ENCODE measurements around the gene PLCL2. TPM values are rescaled to one million over a fixed set of nuclear protein-coding genes. Genes with fewer than 3 reads are reported as not detected.
A peak's percentile ranks its signal among the peaks of the same experiment; 100 is the strongest.
"Not testable (repeated sequence)": the region's sequence is repeated elsewhere in the genome, so short reads cannot be mapped to it uniquely, and the experiment has no call there.

PLCL2 gene
- total RNA-seq, 1 donor from 2014 or later = 12.4 TPM

DNA sequence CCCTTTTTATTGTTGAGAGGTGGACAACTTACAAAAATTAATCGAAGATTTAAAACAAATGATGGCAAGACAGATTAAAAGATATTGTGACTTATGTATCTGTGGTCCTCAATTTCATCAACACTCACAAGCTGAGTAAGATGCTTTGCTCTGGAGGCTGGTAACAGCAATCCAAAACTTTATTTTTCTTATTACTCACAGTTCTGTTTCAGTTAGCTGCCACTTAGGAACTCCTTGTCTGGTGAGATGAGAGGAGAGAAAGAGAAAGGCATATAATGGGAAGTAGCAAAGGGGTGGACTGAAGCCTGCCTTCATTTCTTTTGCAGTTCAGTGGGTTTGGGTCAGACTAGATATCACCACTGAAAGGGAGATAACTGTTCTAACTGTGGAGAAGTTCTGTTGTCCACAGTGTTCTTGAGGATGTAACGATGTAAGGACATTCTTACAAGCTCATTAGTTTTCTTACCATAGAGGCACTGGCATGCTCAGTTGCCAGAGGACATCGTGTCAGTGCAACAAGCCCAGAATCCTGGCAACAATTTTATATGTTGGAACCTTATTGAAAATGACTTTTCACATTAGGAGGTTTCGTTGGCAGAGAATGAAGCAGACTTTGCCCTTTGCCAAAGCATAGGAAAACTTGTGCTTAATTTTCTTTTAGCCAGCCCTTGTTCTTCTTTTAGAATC is 93.6 kb downstream of the PLCL2 start:
- DNase-seq = no peak

GRCh38 chr3:16978921-16979271 is 94.1 kb downstream of the PLCL2 start:
- no peak for DNase-seq

DNA sequence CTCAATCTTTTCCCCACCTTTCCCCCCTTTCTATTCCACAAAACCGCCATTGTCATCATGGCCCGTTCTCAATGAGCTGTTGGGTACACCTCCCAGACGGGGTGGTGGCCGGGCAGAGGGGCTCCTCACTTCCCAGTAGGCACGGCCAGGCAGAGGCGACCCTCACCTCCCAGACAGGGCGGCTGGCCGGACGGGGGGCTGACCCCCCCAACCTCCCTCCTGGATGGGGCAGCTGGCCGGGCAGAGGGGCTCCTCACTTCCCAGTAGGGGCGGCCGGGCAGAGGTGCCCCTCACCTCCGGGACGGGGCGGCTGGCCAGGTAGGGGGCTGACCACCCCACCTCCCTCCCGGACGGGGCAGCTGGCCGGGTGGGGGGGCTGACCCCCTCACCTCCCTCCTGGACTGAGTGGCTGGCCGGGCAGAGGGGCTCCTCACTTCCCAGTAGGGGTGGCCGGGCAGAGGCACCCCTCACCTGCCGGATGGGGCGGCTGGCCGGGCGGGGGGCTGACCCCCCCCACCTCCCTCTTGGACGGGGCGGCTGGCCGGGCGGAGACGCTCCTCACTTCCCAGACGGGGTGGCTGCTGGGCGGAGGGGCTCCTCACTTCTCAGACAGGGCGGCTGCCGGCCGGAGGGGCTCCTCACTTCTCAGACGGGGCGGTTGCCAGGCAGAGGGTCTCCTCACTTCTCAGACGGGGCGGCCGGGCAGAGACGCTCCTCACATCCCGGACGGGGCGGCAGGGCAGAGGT is 95.2 kb downstream of the PLCL2 start:
- not testable (repeated sequence) for DNase-seq

DNA sequence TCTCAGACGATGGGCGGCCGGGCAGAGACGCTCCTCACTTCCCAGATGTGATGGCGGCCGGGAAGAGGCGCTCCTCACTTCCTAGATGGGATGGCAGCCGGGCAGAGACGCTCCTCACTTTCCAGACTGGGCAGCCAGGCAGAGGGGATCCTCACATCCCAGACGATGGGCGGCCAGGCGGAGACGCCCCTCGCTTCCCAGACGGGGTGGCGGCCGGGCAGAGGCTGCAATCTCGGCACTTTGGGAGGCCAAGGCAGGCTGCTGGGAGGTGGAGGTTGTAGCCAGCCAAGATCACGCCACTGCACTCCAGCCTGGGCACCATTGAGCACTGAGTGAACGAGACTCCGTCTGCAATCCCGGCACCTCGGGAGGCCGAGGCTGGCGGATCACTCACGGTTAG is 95.8 kb downstream of the PLCL2 start:
- DNase-seq = not testable (repeated sequence)

DNA sequence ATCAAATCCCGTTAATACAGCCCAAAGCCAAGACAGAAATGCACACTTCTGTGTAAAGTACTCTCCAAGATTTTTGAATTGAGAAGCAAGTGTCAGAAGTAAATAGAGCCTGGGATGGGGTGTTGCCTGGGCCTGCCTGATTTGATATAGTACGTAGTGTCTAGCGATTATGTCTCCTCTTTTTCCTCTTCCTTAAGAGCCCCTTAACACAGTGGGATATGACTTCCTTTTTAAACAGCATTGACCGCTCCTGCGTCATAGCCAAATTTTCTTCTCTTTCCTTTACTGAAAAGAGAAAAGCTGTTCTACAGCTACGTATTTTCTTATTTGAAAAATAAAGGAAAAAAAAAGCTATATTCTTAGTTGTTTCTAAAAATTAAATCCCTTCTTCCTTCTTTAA is 97.7 kb downstream of the PLCL2 start:
- no peak for DNase-seq

- DNase-seq = no peak
Measured at GRCh38 chr3:16985608-16986007, 100.9 kb downstream of the PLCL2 start.

DNA sequence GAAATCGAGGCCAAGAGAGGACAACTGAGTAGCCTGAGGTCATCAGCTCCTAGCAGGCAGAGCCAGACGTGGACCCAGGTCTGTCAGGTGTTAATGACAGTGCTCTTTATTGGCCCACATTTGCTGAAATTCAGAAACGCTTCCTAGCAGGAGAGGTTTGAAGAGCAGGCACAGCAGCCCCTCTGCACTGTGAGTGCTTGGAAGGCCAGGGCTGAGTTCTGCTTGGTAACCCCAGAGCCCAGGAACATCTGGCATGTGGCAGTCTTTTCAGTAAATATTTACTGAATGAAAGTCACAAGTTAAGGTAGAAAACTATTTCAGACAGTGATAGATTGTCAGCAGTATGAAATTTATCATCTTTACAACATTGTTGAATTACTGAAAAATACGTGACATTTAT is 102.4 kb downstream of the PLCL2 start:
- DNase-seq = no peak

GRCh38 chr3:16990163-16990562 is 105.4 kb downstream of the PLCL2 start:
- no peak for DNase-seq

DNA sequence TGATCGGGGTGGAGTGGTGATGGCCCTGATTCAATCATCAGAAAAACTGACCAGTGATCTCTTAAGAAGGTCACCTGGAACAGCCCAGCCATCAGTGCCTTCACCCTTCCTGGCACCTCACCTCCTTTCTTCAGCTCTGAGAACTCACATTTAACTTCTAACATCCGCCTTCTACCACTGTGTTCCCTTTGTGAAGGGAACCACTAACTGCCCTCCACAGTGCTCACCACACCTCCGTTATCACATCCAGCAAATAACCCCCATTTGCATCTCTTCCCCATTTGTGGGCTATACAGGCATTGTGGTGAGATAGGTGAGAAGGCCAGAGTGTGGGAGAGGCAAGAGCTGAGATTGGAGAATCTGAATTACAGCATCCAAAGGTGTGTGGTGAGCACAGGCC is 107.4 kb downstream of the PLCL2 start:
- DNase-seq = no peak

GRCh38 chr3:16993227-16993626 is 108.5 kb downstream of the PLCL2 start:
- DNase-seq = no peak

GRCh38 chr3:16994854-16995525 is 110.2 kb downstream of the PLCL2 start:
- no peak for DNase-seq

DNA sequence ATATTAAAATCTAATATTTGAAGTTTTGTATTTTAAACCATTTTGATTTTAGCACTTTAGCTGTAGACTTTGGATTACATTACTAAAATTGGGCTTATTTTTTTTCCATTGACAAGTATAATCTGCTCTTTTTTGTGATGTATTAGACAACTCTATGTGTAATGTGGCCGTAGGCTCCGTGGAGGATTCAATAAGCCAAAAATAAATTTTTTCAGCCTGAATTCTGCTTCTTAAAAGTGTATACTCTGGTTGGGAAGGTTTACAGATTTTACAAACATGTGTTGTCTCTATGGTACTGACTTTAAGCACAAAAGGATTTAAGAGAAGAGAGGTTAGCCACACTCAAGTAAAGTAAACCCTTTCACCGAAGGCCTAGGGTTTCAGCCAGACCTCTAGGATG is 110.8 kb downstream of the PLCL2 start:
- DNase-seq = no peak

DNA sequence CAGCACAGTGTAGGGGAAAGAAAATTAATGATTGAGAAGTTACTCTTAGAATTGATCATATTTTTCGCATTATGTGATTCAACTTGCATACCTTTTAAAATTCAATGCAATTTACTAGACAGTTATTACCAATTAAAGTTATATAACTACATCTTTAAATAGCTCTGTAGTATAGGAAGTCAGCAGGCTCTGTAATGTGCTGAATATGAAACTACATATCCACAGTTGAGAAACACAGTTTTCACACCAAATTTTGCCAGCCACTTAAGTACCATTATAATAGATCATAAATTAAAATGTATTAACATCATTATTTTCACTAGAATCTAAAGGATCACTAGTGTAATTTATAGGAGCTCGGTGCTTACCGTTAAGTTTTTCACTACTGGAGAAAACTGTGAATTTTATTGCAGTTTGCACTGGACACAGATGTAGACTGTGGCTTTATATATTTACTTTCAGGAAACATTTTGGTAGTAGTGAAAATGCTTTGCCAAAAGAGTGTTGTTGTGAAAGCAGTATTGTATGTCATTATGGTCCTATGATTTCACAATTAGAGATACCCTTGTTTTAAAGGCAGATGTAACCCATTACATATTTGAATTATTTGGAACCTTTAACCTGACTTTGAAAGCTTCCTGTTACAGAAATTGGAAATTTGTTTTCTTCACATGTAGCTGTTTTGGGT is 113.6 kb downstream of the PLCL2 start:
- no peak for DNase-seq

DNA sequence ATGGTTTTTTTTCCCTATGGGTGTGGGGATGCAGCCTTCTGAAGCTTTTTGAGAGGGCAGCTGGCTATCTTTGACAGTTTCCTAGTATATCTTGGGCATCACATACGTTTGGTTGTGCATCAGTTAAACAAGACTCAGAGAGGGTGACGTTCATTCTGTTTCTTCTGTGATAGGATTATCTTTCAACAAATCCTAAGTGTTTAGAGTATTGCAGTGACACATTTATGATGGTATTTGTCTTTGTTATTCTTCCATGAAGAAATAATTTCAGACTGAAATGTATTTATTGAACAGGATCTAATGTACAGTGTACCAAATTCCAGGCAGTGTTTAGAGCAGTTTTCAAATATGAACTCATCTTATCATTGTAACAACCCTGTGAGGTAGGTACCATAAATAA is 114.4 kb downstream of the PLCL2 start:
- no peak for DNase-seq

GRCh38 chr3:16999871-17000270 is 115.1 kb downstream of the PLCL2 start:
- no peak for DNase-seq

- DNase-seq = no peak
Measured at GRCh38 chr3:17003457-17003856, 118.7 kb downstream of the PLCL2 start.

DNA sequence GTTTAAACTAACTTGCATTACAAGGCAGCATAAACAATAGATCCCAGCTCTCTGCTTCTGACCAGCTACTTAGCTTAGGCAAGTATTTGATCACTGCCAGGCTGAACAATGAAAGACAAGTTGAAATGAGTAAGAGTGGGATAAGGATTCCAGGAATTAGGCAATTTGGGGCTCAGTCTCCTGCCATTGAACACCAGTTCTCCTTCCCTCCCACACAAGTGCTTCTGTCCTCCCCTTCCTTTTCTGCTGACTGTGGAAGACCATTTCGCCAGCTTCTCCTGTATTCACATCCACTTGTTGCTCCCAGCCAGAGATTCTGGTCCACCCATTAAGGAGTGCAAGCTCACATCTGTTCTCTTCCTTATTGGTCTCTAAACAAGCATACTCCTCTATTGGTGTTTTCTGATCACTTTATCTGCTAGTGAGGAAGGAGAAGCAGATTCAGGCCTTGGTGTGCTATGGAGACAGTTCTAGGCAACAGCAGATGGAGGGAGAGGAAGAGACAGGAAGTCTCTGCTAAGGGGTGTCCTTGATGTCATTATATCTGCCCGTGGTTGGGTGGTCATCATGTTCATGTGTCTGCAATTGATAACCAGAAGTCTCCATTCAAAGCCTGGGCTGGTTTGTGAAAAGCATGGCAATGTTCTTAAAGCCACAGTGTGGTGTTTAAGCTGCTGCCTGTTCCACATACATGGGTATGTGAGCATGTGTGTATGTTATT is 121.5 kb downstream of the PLCL2 start:
- no peak for DNase-seq

DNA sequence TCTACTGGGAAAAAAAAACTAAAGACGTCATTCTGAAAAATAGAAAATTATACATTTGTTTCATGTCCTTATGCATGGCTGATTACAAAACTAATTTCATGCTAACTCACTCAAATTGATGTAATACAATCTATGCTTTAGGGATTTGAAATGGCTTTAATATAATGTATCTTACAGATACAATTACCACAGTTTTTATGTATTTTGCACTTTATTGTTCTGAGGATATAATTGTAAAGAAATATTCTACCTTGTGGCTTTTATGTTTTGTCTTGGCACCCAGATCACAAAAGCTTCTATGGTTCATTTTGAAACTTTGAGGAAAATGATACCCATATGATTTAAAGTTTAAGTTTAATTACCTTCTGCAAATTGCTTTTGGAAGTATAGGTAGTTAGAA is 122.5 kb downstream of the PLCL2 start:
- no peak for DNase-seq

DNA sequence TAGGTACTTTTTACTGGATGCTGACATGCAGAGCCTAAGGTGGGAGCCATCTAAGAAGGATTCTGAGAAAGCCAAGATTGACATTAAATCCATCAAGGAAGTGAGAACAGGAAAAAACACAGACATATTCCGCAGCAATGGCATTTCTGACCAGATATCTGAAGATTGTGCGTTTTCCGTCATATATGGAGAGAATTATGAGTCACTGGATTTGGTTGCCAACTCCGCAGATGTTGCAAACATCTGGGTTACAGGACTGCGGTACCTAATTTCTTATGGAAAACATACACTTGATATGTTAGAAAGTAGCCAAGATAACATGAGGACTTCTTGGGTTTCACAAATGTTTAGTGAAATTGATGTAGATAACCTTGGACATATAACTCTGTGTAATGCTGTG is 125.1 kb downstream of the PLCL2 start:
- DNase-seq = peak; percentile 24

DNA sequence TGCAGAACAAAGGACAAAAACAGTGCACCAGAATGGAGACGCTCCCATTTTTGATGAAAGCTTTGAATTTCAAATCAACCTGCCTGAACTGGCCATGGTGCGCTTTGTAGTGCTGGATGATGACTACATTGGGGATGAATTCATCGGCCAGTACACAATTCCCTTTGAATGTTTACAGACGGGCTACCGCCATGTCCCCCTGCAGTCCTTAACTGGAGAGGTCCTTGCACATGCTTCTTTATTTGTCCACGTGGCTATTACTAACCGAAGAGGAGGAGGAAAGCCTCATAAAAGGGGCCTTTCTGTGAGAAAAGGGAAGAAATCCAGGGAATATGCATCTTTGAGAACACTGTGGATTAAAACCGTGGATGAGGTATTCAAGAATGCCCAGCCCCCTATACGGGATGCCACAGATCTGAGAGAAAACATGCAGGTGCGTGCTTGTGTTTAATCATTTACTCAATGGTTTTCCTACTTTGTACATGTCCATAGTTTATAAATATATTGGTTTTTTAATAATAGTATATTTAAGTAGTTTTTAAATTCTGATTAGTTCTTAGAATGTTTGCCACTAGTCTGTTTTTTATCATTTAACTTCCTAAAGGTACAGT is 127.1 kb downstream of the PLCL2 start:
- no peak for DNase-seq

GRCh38 chr3:17013050-17013449 is 128.3 kb downstream of the PLCL2 start:
- DNase-seq = no peak

GRCh38 chr3:17013571-17013970 is 128.8 kb downstream of the PLCL2 start:
- DNase-seq = no peak

Measured in dermis blood vessel endothelial cell (primary cell).